HK-2 (cell line): ENCODE data around the gene SLC35F3.
"Not testable (repeated sequence)": the region's sequence is repeated elsewhere in the genome, so short reads cannot be mapped to it uniquely, and the experiment has no call there.

ENCODE experiments used
- DNase-seq: peaks from one replicate; pipeline ENCODE4 v3.0.0-alpha.2; 2018; ENCODE audit not compliant: unreplicated experiment

Gene SLC35F3

GRCh38 chr1:233904633-233905415 is at the start of gene SLC35F3:
Gene SLC35F3 (plus strand): TSS chr1:233904676.
- peak; percentile 88 for DNase-seq

GRCh38 chr1:233859446-233859845 is 45.0 kb upstream of the SLC35F3 start:
- DNase-seq: no peak

GRCh38 chr1:233863901-233864545 is 40.5 kb upstream of the SLC35F3 start:
- DNase-seq: no peak

GRCh38 chr1:233864578-233864977 is 39.9 kb upstream of the SLC35F3 start:
- DNase-seq: no peak

- no peak for DNase-seq
Measured at GRCh38 chr1:233865216-233865615, 39.3 kb upstream of the SLC35F3 start.

GRCh38 chr1:233865902-233866301 is 38.6 kb upstream of the SLC35F3 start:
- DNase-seq: no peak

GRCh38 chr1:233867028-233867427 is 37.4 kb upstream of the SLC35F3 start:
- DNase-seq: no peak

GRCh38 chr1:233868461-233868860 is 36.0 kb upstream of the SLC35F3 start:
- DNase-seq: no peak

- no peak for DNase-seq
Measured at GRCh38 chr1:233869680-233870079, 34.8 kb upstream of the SLC35F3 start.

GRCh38 chr1:233873666-233874065 is 30.8 kb upstream of the SLC35F3 start:
- DNase-seq: no peak

- no peak for DNase-seq
Measured at GRCh38 chr1:233879841-233880240, 24.6 kb upstream of the SLC35F3 start.

GRCh38 chr1:233883671-233884070 is 20.8 kb upstream of the SLC35F3 start:
- no peak for DNase-seq

GRCh38 chr1:233884461-233885151 is 19.9 kb upstream of the SLC35F3 start:
- DNase-seq: no peak

- DNase-seq: no peak
Measured at GRCh38 chr1:233885196-233885920, 19.1 kb upstream of the SLC35F3 start.

- not testable (repeated sequence) for DNase-seq
Measured at GRCh38 chr1:233891151-233891550, 13.3 kb upstream of the SLC35F3 start.

- DNase-seq: no peak
Measured at GRCh38 chr1:233897325-233898162, 6.9 kb upstream of the SLC35F3 start.

- DNase-seq: no peak
Measured at GRCh38 chr1:233901495-233901894, 3.0 kb upstream of the SLC35F3 start.

GRCh38 chr1:233905416-233906051 is 1.1 kb downstream of the SLC35F3 start:
- DNase-seq: no peak

GRCh38 chr1:233907151-233907550 is 2.7 kb downstream of the SLC35F3 start:
- no peak for DNase-seq

- DNase-seq: no peak
Measured at GRCh38 chr1:233908092-233908491, 3.6 kb downstream of the SLC35F3 start.

- DNase-seq: peak; percentile 55
Measured at GRCh38 chr1:233909195-233909594, 4.7 kb downstream of the SLC35F3 start.
